A549 (cell line): ENCODE measurements around the gene TMEM221. TPM values are rescaled to one million over a fixed set of nuclear protein-coding genes. Genes with fewer than 3 reads are reported as not detected.

ENCODE experiments used
- ATAC-seq, 2 experiments: fragments of 200-7000 bp in 1 of 2; fragments of >200 bp in 1 of 2; cut with Nextera tagmentation in 1 of 2; cut with Tn5 transposase in 1 of 2; 3 replicates each; pipeline versions ENCODE4 v1.8.0 to v1.9.1; 2018 to 2020; ENCODE audit warnings: mild to moderate bottlenecking in 1 of 2, moderate library complexity in 1 of 2
- CTCF ChIA-PET: fragments of 300-600 bp; sonication (Branson Sonifier 250); formaldehyde crosslinking; extraction: SDS; loops from one replicate; lab custom pipeline; 2021; ENCODE audit warnings: antibody characterized with exemption, inconsistent platforms; lab: Yijun Ruan, JAX
- POLR2A ChIA-PET: fragments of 350-600 bp; formaldehyde crosslinking; extraction: SDS; loops from one replicate; lab custom pipeline; 2021; ENCODE audit warnings: antibody characterized with exemption, inconsistent platforms; lab: Yijun Ruan, JAX
- DNase-seq, 2 experiments: peaks; one replicate each; pipeline versions ENCODE4 v3.0.0 to v3.0.0-alpha.2; 2011 to 2016; ENCODE audit warnings: low read depth in 1 of 2, low spot score in 1 of 2
- FAIRE-seq: peaks from 2 replicates; lab custom pipeline; 2011; peaks lifted over from hg19 to GRCh38; lab: Jason Lieb, UNC
- H3K27ac ChIP-seq, 2 experiments: fragments of >200 bp; sonication (Bioruptor Twin); formaldehyde crosslinking; 3 replicates each; pipeline ENCODE4 v1.5.1; 2016 to 2017
- H3K4me1 ChIP-seq: fragments of >200 bp; sonication (Bioruptor Twin); formaldehyde crosslinking; 3 replicates; pipeline ENCODE4 v1.6.1; 2016
- H3K4me2 ChIP-seq: fragments of >200 bp; sonication (Bioruptor Twin); formaldehyde crosslinking; 3 replicates; pipeline ENCODE4 v1.6.1; 2016
- H3K4me3 ChIP-seq: fragments of >200 bp; sonication (Bioruptor Twin); formaldehyde crosslinking; 3 replicates; pipeline ENCODE4 v1.5.1; 2016
- H3K9me3 ChIP-seq: fragments of >200 bp; sonication (Bioruptor Twin); formaldehyde crosslinking; 3 replicates; pipeline ENCODE4 v1.6.1; 2016
- CBX2 ChIP-seq: fragments of 200-600 bp; sonication (generic); IDR thresholded peaks from 2 replicates; pipeline ENCODE4 v1.6.1; 2016; ENCODE audit warnings: low read depth, mild to moderate bottlenecking, borderline replicate concordance
- CEBPB ChIP-seq, 2 experiments: fragments of >200 bp in 1 of 2; sonication (Bioruptor Twin) in 1 of 2; formaldehyde crosslinking in 1 of 2; IDR thresholded peaks; 2 replicates each; pipeline ENCODE4 v1.6.1; 2012 to 2016
- EHMT2 ChIP-seq: fragments of 200-600 bp; sonication (generic); IDR thresholded peaks from 2 replicates; pipeline ENCODE4 v1.6.1; 2016; ENCODE audit warnings: antibody characterized with exemption, low read depth, mild to moderate bottlenecking, moderate library complexity
- ESRRA ChIP-seq: fragments of 150-350 bp; IDR thresholded peaks from 2 replicates; pipeline ENCODE4 v1.6.1; 2014; ENCODE audit warnings: mild to moderate bottlenecking, low read length, borderline replicate concordance
- FOSB ChIP-seq: fragments of 250-450 bp; sonication (Bioruptor Pico); IDR thresholded peaks from 2 replicates; pipeline ENCODE4 v1.5.0; 2020; ENCODE audit warnings: mild to moderate bottlenecking, moderate library complexity
- FOSL2 ChIP-seq, 2 experiments: fragments of 450-650 bp in 1 of 2; fragments of >200 bp in 1 of 2; sonication (Bioruptor Twin) in 1 of 2; formaldehyde crosslinking; IDR thresholded peaks; 2 replicates each; pipeline versions ENCODE4 v1.5.0 to v1.6.1; 2016 to 2020; ENCODE audit warnings: mild to moderate bottlenecking in 1 of 2, moderate library complexity in 1 of 2
- GATA3 ChIP-seq: IDR thresholded peaks from 2 replicates; pipeline ENCODE4 v1.6.1; 2012; ENCODE audit warnings: borderline replicate concordance
- HDAC2 ChIP-seq: fragments of 200-600 bp; sonication (generic); IDR thresholded peaks from 2 replicates; pipeline ENCODE4 v1.6.1; 2016
- HEYL ChIP-seq: fragments of 250-450 bp; sonication (Bioruptor Pico); IDR thresholded peaks from 2 replicates; pipeline ENCODE4 v1.8.0; 2021; ENCODE audit warnings: mild to moderate bottlenecking, moderate library complexity
- HOXB5 ChIP-seq: fragments of 250-450 bp; sonication (Bioruptor Pico); IDR thresholded peaks from 2 replicates; pipeline ENCODE4 v1.5.0; 2020; ENCODE audit warnings: mild to moderate bottlenecking, moderate library complexity
- JUNB ChIP-seq: fragments of >200 bp; sonication (Bioruptor Twin); formaldehyde crosslinking; IDR thresholded peaks from 2 replicates; pipeline ENCODE4 v1.6.1; 2016
- MAFK ChIP-seq: fragments of 450-650 bp; IDR thresholded peaks from 2 replicates; pipeline ENCODE4 v1.6.1; 2014; ENCODE audit not compliant: partially characterized antibody
- MYC ChIP-seq: IDR thresholded peaks from 2 replicates; pipeline ENCODE4 v1.6.1; 2012; ENCODE audit warnings: mild to moderate bottlenecking, inconsistent platforms, low read length, improper control_type of control experiment, borderline replicate concordance
- NPAS2 ChIP-seq: fragments of 250-450 bp; sonication (Bioruptor Pico); IDR thresholded peaks from 2 replicates; pipeline ENCODE4 v1.8.0; 2022; ENCODE audit warnings: mild to moderate bottlenecking, moderate library complexity, borderline replicate concordance
- RAD21 ChIP-seq, 2 experiments: fragments of >200 bp in 1 of 2; sonication (Bioruptor Twin) in 1 of 2; formaldehyde crosslinking in 1 of 2; IDR thresholded peaks in 1 of 2; conservative IDR thresholded peaks in 1 of 2; 2 replicates in 1 of 2; 3 replicates in 1 of 2; pipeline ENCODE4 v1.6.1; 2012 to 2018; ENCODE audit warnings: inconsistent platforms in 1 of 2
- RCOR1 ChIP-seq: fragments of 150-350 bp; IDR thresholded peaks from 2 replicates; pipeline ENCODE4 v1.6.1; 2014; ENCODE audit warnings: antibody characterized with exemption, low read length, low read depth
- SMC3 ChIP-seq: fragments of >200 bp; sonication (Bioruptor Twin); formaldehyde crosslinking; IDR thresholded peaks from 3 replicates; pipeline ENCODE4 v1.6.1; 2018; ENCODE audit warnings: inconsistent platforms
- SREBF2 ChIP-seq: fragments of 450-650 bp; IDR thresholded peaks from 2 replicates; pipeline ENCODE4 v1.6.1; 2014; ENCODE audit warnings: mild to moderate bottlenecking, moderate library complexity
- TFCP2L1 ChIP-seq: fragments of 250-450 bp; sonication (Bioruptor Pico); IDR thresholded peaks from 2 replicates; pipeline ENCODE4 v1.5.0; 2021; ENCODE audit warnings: mild to moderate bottlenecking
- ZSCAN20 ChIP-seq: fragments of 250-450 bp; sonication (Bioruptor Pico); IDR thresholded peaks from 2 replicates; pipeline ENCODE4 v1.8.0; 2022; ENCODE audit warnings: mild to moderate bottlenecking, moderate library complexity
- WGBS: methylation state at CpG from one replicate; pipeline ENCODE4 v1.1.6; 2017; ENCODE audit errors: missing lambda C conversion rate; 5-methylcytosine and 5-hydroxymethylcytosine counted together
- polyA plus RNA-seq, 4 experiments: library from polyadenylated mRNA; depleted of rRNA in 3 of 4; stranded (reverse); fragments of >200 nt; fragmentation: RNase III in 1 of 4; extraction: RNeasy Plus Mini Kit Qiagen cat#74134 plus additional on column Dnase treatment in 1 of 4; gene quantifications; 2 replicates in 3 of 4; 3 replicates in 1 of 4; pipeline ENCODE4 v1.2.3, GENCODE V29; 2011 to 2017
- TF ChIP-seq, protein P1 (sequence below): IDR thresholded peaks from 2 replicates; pipeline ENCODE4 v1.6.1; 2012; ENCODE audit warnings: low read depth, borderline replicate concordance
- TF ChIP-seq, protein P2 (sequence below): fragments of >200 bp; sonication (Bioruptor Twin); formaldehyde crosslinking; IDR thresholded peaks from 3 replicates; pipeline ENCODE4 v1.6.1; 2016
- TF ChIP-seq, protein P3 (sequence below): fragments of >200 bp; sonication (Bioruptor Twin); formaldehyde crosslinking; IDR thresholded peaks from 3 replicates; pipeline ENCODE4 v1.5.1; 2016

The TMEM221 gene
- polyA plus RNA-seq, 2 of the 4 experiments (the other 2 are of a cell fraction), result 0.78 to 0.90 TPM

DNA sequence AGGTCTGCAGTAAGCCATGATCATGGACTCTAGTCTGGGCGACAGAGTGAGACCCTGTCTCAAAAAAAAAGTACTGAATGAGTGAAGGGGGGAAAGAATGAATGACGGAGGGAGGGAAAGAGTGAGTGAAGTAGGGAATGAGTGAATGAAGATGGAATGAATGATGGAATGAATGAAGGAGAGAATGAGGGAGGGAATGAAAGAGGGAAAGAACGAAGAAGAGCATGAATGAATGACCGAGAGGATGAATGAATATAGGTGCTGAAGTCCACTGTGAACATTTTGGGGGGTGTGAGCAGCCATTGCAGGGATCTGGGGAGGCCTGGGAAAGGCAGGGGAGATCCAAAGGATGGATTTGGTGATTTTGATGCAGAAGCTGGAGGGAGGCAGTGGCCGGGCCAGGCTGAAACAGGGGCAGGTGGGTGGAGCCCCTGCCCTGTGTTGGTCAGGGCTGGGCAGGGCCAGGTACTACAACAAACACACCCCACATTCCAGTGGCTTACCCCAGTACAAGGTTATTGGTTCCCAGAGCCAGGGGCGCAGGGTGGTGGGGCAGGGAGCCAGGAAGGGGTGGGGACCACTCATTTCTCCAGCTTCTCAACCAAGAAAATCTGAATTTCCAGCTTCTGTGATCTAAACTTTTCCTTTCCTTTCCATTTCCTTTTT is 36.2 kb upstream of the TMEM221 start:
- no peak for TF ChIP-seq HDAC2
- TF ChIP-seq CBX2, result no peak
- TF ChIP-seq ZSCAN20 (CRISPR knock-in tag), result no peak
- TF ChIP-seq, protein P1, sequence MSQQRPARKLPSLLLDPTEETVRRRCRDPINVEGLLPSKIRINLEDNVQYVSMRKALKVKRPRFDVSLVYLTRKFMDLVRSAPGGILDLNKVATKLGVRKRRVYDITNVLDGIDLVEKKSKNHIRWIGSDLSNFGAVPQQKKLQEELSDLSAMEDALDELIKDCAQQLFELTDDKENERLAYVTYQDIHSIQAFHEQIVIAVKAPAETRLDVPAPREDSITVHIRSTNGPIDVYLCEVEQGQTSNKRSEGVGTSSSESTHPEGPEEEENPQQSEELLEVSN, result no peak
- no peak for TF ChIP-seq TFCP2L1
- TF ChIP-seq SREBF2, result no peak
- no peak for TF ChIP-seq HEYL (CRISPR knock-in tag)
- no peak for TF ChIP-seq MYC
- TF ChIP-seq MAFK, result no peak
- no peak for TF ChIP-seq JUNB
- TF ChIP-seq EHMT2, result no peak
- no peak for TF ChIP-seq GATA3
- TF ChIP-seq, protein P2, sequence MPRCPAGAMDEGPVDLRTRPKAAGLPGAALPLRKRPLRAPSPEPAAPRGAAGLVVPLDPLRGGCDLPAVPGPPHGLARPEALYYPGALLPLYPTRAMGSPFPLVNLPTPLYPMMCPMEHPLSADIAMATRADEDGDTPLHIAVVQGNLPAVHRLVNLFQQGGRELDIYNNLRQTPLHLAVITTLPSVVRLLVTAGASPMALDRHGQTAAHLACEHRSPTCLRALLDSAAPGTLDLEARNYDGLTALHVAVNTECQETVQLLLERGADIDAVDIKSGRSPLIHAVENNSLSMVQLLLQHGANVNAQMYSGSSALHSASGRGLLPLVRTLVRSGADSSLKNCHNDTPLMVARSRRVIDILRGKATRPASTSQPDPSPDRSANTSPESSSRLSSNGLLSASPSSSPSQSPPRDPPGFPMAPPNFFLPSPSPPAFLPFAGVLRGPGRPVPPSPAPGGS, result no peak
- Histone ChIP-seq H3K4me3 (no peak overlapping the region), H3K4me1 (no peaks in the 10 kb centered on the region), H3K4me2 (no peak overlapping the region), H3K27ac (no peak overlapping the region), H3K9me3 (no peaks in the 10 kb centered on the region)
- ATAC-seq (no peak), DNase-seq (no peak), FAIRE-seq (no peak)
- ChIA-PET CTCF (interaction anchor here (0.6 to 2.2 kb wide), 2 partner anchors 11 to 298 kb away, joined by 3 to 10 read pairs; no protein-coding TSS in a partner anchor), POLR2A (no interaction called here)
- 88% methylated on average over 6 of the region's 6 CpGs for WGBS

DNA sequence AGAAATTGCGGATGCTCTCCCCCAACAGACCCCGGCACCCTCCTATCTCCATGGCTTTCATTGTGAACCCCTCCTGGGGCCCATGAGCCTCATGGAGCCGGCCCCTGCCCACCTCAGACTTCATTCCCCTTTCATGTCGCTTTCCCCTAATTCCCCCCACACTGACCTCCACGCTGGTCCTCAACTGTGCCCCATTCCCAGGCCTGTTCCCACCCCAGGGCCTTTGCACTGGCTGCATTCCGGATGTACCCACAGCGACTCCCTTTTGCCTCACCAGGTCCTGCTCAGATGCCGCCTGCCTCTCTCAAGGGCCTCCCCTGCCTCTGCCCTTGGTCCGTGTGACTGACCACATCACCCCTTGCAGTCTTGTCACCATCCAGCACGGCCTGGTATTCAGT is 35.1 kb upstream of the TMEM221 start:
- FAIRE-seq (no peak), ATAC-seq (no peak), DNase-seq (no peak)
- Histone ChIP-seq H3K27ac (no peak overlapping the region), H3K4me3 (no peak overlapping the region), H3K4me1 (no peaks in the 10 kb centered on the region), H3K9me3 (no peaks in the 10 kb centered on the region), H3K4me2 (no peak overlapping the region)
- TF ChIP-seq FOSL2 (IDR thresholded peaks at IDR 0.05) (no peak), FOSL2 (CRISPR knock-in tag; IDR thresholded peaks at IDR 0.05) (no peak), RAD21 (conservative IDR thresholded peaks at IDR 0.05 in 1 of 2, IDR thresholded peaks at IDR 0.05 in 1 of 2) (no peak), SMC3 (no peak), NPAS2 (CRISPR knock-in tag) (no peak)
- POLR2A ChIA-PET, result no interaction called here
- CTCF ChIA-PET, result no interaction called here
- 90% methylated on average over 8 of the region's 10 CpGs for WGBS

DNA sequence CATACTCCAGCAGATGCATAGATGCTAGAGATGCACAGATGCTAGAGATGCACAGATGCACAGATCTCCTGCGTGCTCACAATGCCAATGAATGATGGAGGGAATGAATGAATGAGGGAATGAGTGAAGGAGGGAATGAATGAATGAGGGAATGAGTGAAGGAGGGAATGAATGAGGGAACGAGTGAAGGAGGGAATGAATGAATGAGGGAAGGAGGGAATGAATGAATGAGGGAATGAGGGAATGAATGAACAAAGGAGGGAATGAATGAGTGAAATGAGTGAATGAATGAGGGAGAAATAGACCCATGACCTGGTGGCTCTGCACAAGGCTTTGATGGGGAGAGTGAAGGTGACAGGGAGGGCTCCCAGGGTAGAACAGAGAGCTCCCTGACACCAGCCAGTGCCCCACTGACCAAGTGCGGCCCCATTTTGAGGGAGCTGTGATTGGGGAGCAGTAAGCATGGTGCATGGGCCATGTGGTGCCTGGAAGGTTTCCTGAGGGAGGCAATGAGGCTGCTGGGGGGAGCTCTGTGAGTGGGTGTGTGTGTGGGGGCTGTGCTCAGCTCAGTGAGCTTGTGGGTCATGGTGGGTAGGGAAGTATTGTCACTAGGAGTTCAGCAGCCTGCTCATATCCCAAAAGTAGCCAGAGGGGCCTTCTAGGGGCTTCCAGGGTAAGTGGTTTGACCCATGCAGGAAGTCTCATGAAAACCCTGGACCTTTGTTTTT is 34.6 kb upstream of the TMEM221 start:
- ChIA-PET POLR2A (no interaction called here), CTCF (no interaction called here)
- no peak for FAIRE-seq
- H3K9me3 ChIP-seq, result no peaks in the 10 kb centered on the region
- TF ChIP-seq CEBPB (IDR thresholded peaks at IDR 0.05), result no peak
- no peak for TF ChIP-seq TFCP2L1
- no peak for TF ChIP-seq FOSB (CRISPR knock-in tag)
- TF ChIP-seq SMC3, result no peak
- no peak for TF ChIP-seq NPAS2 (CRISPR knock-in tag)
- no peak for TF ChIP-seq HOXB5 (CRISPR knock-in tag)
- no peak for TF ChIP-seq RCOR1
- TF ChIP-seq MAFK, result no peak
- no peak for TF ChIP-seq ESRRA
- TF ChIP-seq, protein P3, sequence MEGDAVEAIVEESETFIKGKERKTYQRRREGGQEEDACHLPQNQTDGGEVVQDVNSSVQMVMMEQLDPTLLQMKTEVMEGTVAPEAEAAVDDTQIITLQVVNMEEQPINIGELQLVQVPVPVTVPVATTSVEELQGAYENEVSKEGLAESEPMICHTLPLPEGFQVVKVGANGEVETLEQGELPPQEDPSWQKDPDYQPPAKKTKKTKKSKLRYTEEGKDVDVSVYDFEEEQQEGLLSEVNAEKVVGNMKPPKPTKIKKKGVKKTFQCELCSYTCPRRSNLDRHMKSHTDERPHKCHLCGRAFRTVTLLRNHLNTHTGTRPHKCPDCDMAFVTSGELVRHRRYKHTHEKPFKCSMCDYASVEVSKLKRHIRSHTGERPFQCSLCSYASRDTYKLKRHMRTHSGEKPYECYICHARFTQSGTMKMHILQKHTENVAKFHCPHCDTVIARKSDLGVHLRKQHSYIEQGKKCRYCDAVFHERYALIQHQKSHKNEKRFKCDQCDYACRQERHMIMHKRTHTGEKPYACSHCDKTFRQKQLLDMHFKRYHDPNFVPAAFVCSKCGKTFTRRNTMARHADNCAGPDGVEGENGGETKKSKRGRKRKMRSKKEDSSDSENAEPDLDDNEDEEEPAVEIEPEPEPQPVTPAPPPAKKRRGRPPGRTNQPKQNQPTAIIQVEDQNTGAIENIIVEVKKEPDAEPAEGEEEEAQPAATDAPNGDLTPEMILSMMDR, result no peak
- H3K27ac ChIP-seq, result no peak overlapping the region
- peak in 1 of 2 experiments; percentile 38; a peak in 1 of 6 replicates for ATAC-seq
- no peak overlapping the region for H3K4me3 ChIP-seq
- no peaks in the 10 kb centered on the region for H3K4me1 ChIP-seq
- no peak overlapping the region for H3K4me2 ChIP-seq
- WGBS, result 66% methylated on average over 3 of the region's 3 CpGs
- DNase-seq, result no peak
